Uterus (tissue), 4 donors: ENCODE data around the gene VSX1. TPM values are rescaled to one million over a fixed set of nuclear protein-coding genes. Genes with fewer than 3 reads are reported as not detected.
A peak's percentile ranks its signal among the peaks of the same experiment; 100 is the strongest.

Experiments
- DNase-seq, 2 donors: peaks; one replicate each; pipeline ENCODE4 v3.0.0-alpha.2; 2019 to 2020
- H3K27ac ChIP-seq, 2 donors: fragments of 200-600 bp; sonication (generic); 1 replicate in 1 of 2; 2 replicates in 1 of 2; pipeline ENCODE4 v1.5.1; 2016 to 2018
- H3K27me3 ChIP-seq, 2 donors: fragments of 200-600 bp; sonication (generic); one replicate each; pipeline ENCODE4 v1.5.1; 2018 to 2019; ENCODE audit warnings: control low read depth in 1 of 2
- H3K36me3 ChIP-seq, 2 donors: fragments of 200-600 bp; sonication (generic); one replicate each; pipeline ENCODE4 v1.5.1; 2019; ENCODE audit warnings: control low read depth in 1 of 2
- H3K4me1 ChIP-seq, 2 donors: fragments of 200-600 bp; sonication (generic); one replicate each; pipeline ENCODE4 v1.5.1; 2018 to 2019; ENCODE audit warnings: control low read depth in 1 of 2
- H3K4me3 ChIP-seq, 2 donors: fragments of 200-600 bp; sonication (generic); 1 replicate in 1 of 2; 2 replicates in 1 of 2; pipeline ENCODE4 v1.5.1; 2018 to 2019; ENCODE audit warnings: mild to moderate bottlenecking in 1 of 2
- H3K9me3 ChIP-seq, 2 donors: fragments of 200-600 bp; sonication (generic); one replicate each; pipeline ENCODE4 v1.5.1; 2019; ENCODE audit warnings: control low read depth in 1 of 2
- CTCF ChIP-seq, 4 experiments: fragments of 200-600 bp in 2 of 4; fragments of 450-650 bp in 2 of 4; sonication (generic) in 2 of 4; IDR thresholded peaks; one replicate each; pipeline ENCODE4 v1.5.1; 2016 to 2019; ENCODE audit warnings: antibody characterized with exemption in 4 of 4, mild to moderate bottlenecking in 2 of 4, moderate library complexity in 1 of 4
- POLR2A ChIP-seq, 2 donors: fragments of 450-650 bp; IDR thresholded peaks; one replicate each; pipeline ENCODE4 v1.6.1; 2016; ENCODE audit warnings: antibody characterized with exemption in 2 of 2, mild to moderate bottlenecking in 1 of 2, moderate library complexity in 1 of 2
- intact Hi-C: fragments of 100-400 bp; cut with DNase I; formaldehyde crosslinking; loops from one replicate; pipeline ENCODE4 v1.15.1; 2023; ENCODE audit warnings: low total_unique reads
- total RNA-seq, 4 donors: library from RNA; depleted of rRNA in 3 of 4; stranded (reverse); fragments of >200 nt in 3 of 4; gene quantifications; one replicate each; pipeline versions ENCODE4 v1.1.0 to v1.2.4, GENCODE V29; 2014 to 2023
- donor health status: DM: yes; HTN: yes; CAD: no.

Gene VSX1
- total RNA-seq, 4 donors from 2014 or later, result 0.18 TPM; not detected in 3

GRCh38 chr20:25042531-25043498 lies 39.1 kb downstream of the VSX1 start:
- H3K4me3 ChIP-seq, result no peak overlapping the region
- H3K36me3 ChIP-seq, result no peaks in the 10 kb centered on the region
- H3K4me1 ChIP-seq, result peaks cover 17 to 18% of the 10 kb centered on the region in 2 donors
- no peaks in the 10 kb centered on the region for H3K27me3 ChIP-seq
- peak overlapping the region; percentile 42 to 62 for H3K27ac ChIP-seq
- no peak for DNase-seq
- intact Hi-C loops, result no loop called here
- TF ChIP-seq CTCF (IDR thresholded peaks at IDR 0.05), result no peak
- no peak for TF ChIP-seq POLR2A (IDR thresholded peaks at IDR 0.05)
- no peaks in the 10 kb centered on the region for H3K9me3 ChIP-seq

GRCh38 chr20:25041813-25042530 lies 40.0 kb downstream of the VSX1 start:
- DNase-seq, result no peak
- Histone ChIP-seq H3K27ac (peak overlapping the region; percentile 42 to 62), H3K36me3 (no peaks in the 10 kb centered on the region), H3K27me3 (no peaks in the 10 kb centered on the region), H3K4me1 (peaks cover 17 to 18% of the 10 kb centered on the region in 2 donors), H3K9me3 (no peaks in the 10 kb centered on the region), H3K4me3 (no peak overlapping the region)
- TF ChIP-seq CTCF (IDR thresholded peaks at IDR 0.05) (no peak), POLR2A (IDR thresholded peaks at IDR 0.05) (no peak)
- intact Hi-C loops, result no loop called here

GRCh38 chr20:25040438-25040831 lies 41.5 kb downstream of the VSX1 start:
- intact Hi-C loops, result no loop called here
- DNase-seq, result peak; percentile 59 to 79
- peak overlapping the region; percentile 81 to 86 for H3K27ac ChIP-seq
- H3K4me1 ChIP-seq, result peaks cover 17 to 18% of the 10 kb centered on the region in 2 donors
- no peak overlapping the region for H3K4me3 ChIP-seq
- H3K27me3 ChIP-seq, result no peaks in the 10 kb centered on the region
- TF ChIP-seq CTCF (IDR thresholded peaks at IDR 0.05), result no peak
- TF ChIP-seq POLR2A (IDR thresholded peaks at IDR 0.05), result no peak
- H3K36me3 ChIP-seq, result no peaks in the 10 kb centered on the region
- no peaks in the 10 kb centered on the region for H3K9me3 ChIP-seq

GRCh38 chr20:25039697-25040437 lies 42.1 kb downstream of the VSX1 start:
- H3K4me1 ChIP-seq, result peaks cover 17 to 18% of the 10 kb centered on the region in 2 donors

More at GRCh38 chr20:25039697-25040437, 42.1 kb downstream of the VSX1 start:
- H3K4me3 ChIP-seq, result no peak overlapping the region
- TF ChIP-seq POLR2A (IDR thresholded peaks at IDR 0.05), result no peak
- no peak for TF ChIP-seq CTCF (IDR thresholded peaks at IDR 0.05)
- H3K9me3 ChIP-seq, result no peaks in the 10 kb centered on the region
- H3K36me3 ChIP-seq, result no peaks in the 10 kb centered on the region
- peak overlapping the region; percentile 81 to 86 for H3K27ac ChIP-seq
- no peaks in the 10 kb centered on the region for H3K27me3 ChIP-seq
- peak; percentile 87 to 92 for DNase-seq
- intact Hi-C loops, result no loop called here
